ACHN (cell line): ENCODE results near the gene TUBB3.
A peak's percentile ranks its signal among the peaks of the same experiment; 100 is the strongest.
"Not testable (repeated sequence)": the region's sequence is repeated elsewhere in the genome, so short reads cannot be mapped to it uniquely, and the experiment has no call there.

Experiments
- DNase-seq: peaks from one replicate; pipeline ENCODE4 v3.0.0-alpha.2; 2015
- in situ Hi-C: cut with HindIII; loops from 2 replicates; pipeline ENCODE4 v1.10.0; 2017; ENCODE audit warnings: low sequenced_read_pairs, low pct_ligation_motif_present, low pct_unique_long_range_greater_than_20kb

The TUBB3 gene

GRCh38 chr16:89954462-89954861 lies 31.3 kb downstream of the TUBB3 start:
- no peak for DNase-seq
- in situ Hi-C loops, result no loop called here

- no peak for DNase-seq
- in situ Hi-C loops, result no loop called here
Observed at GRCh38 chr16:89955001-89955685, 32.0 kb downstream of the TUBB3 start.

- in situ Hi-C loops, result no loop called here
- no peak for DNase-seq
Observed at GRCh38 chr16:89956505-89957215, 33.5 kb downstream of the TUBB3 start.

- no peak for DNase-seq
- in situ Hi-C loops, result no loop called here
Observed at GRCh38 chr16:89957216-89957785, 34.2 kb downstream of the TUBB3 start.

GRCh38 chr16:89958068-89958467 lies 34.9 kb downstream of the TUBB3 start:
- in situ Hi-C loops, result no loop called here
- peak; percentile 42 for DNase-seq

- DNase-seq, result no peak
- in situ Hi-C loops, result no loop called here
Observed at GRCh38 chr16:89958596-89958995, 35.5 kb downstream of the TUBB3 start.

- DNase-seq, result no peak
- in situ Hi-C loops, result no loop called here
Observed at GRCh38 chr16:89960966-89961365, 37.8 kb downstream of the TUBB3 start.

- no peak for DNase-seq
- in situ Hi-C loops, result no loop called here
Observed at GRCh38 chr16:89961920-89962319, 38.8 kb downstream of the TUBB3 start.

GRCh38 chr16:89962754-89963498 lies 39.8 kb downstream of the TUBB3 start:
- in situ Hi-C loops, result no loop called here

GRCh38 chr16:89964201-89964600 lies 41.1 kb downstream of the TUBB3 start:
- DNase-seq, result no peak
- in situ Hi-C loops, result no loop called here

More at GRCh38 chr16:89962754-89963498, 39.8 kb downstream of the TUBB3 start:
- no peak for DNase-seq

- in situ Hi-C loops, result no loop called here
Observed at GRCh38 chr16:89965447-89966225, 42.5 kb downstream of the TUBB3 start.

GRCh38 chr16:89966756-89967155 lies 43.6 kb downstream of the TUBB3 start:
- in situ Hi-C loops, result no loop called here
- DNase-seq, result no peak

More at GRCh38 chr16:89965447-89966225, 42.5 kb downstream of the TUBB3 start:
- no peak for DNase-seq

GRCh38 chr16:89967436-89967835 lies 44.3 kb downstream of the TUBB3 start:
- DNase-seq, in situ Hi-C loops: not testable (repeated sequence)

GRCh38 chr16:89968074-89968473 lies 44.9 kb downstream of the TUBB3 start:
- DNase-seq, in situ Hi-C loops: not testable (repeated sequence)

- in situ Hi-C loops, result no loop called here
- no peak for DNase-seq
Observed at GRCh38 chr16:89969741-89970410, 46.7 kb downstream of the TUBB3 start.

- no peak for DNase-seq
- in situ Hi-C loops, result no loop called here
Observed at GRCh38 chr16:89971495-89972243, 48.5 kb downstream of the TUBB3 start.
